ENCODE results near the gene LRMDA.
"Not testable (repeated sequence)": the region's sequence is repeated elsewhere in the genome, so short reads cannot be mapped to it uniquely, and the experiment has no call there.

LRMDA gene

DNA sequence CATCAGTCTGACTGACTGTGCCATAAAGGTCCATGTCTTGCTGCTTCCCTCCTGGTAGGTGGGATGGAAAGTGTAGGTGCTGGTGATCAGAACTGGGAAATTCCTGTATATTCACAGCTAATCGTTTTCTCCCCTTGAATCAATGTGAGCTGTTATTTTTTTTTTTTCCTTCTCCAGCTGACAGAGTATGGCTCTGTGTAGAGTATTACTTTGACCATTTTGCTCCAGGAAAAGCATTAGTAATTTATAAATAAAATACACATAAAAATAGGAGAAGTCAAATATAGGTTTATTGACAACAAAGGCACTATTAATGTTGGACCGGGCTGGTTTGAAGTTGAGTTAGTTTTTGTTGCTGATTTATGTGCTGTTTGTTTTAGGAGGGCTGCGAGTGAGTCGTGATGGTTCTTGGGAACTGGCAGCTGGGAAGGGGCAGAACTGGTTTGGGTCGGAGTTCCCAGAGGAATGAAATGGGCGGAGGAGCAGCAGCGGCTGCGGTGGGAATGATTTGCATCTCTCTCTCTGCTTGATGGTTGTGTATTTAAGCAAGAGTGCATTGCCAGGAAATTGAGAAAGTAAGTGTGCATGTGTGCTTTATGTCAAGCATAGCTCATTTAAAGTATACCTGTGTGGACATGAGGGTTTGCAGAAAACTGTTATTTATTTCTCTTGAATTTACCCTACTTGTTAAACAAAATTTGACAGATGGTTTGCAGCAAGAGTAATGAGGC, 80.9 kb downstream of the LRMDA start:
- no peaks in the 10 kb centered on the region for H3K36me3 ChIP-seq (ENCODE audit: low read length)
- TF ChIP-seq, protein P1, sequence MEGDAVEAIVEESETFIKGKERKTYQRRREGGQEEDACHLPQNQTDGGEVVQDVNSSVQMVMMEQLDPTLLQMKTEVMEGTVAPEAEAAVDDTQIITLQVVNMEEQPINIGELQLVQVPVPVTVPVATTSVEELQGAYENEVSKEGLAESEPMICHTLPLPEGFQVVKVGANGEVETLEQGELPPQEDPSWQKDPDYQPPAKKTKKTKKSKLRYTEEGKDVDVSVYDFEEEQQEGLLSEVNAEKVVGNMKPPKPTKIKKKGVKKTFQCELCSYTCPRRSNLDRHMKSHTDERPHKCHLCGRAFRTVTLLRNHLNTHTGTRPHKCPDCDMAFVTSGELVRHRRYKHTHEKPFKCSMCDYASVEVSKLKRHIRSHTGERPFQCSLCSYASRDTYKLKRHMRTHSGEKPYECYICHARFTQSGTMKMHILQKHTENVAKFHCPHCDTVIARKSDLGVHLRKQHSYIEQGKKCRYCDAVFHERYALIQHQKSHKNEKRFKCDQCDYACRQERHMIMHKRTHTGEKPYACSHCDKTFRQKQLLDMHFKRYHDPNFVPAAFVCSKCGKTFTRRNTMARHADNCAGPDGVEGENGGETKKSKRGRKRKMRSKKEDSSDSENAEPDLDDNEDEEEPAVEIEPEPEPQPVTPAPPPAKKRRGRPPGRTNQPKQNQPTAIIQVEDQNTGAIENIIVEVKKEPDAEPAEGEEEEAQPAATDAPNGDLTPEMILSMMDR (IDR thresholded peaks at IDR 0.05; ENCODE audit: insufficient read depth, low read length, poor library complexity, severe bottlenecking) = no peak
- no peak for TF ChIP-seq EZH2phosphoT487 (conservative IDR thresholded peaks at IDR 0.05; ENCODE audit: low read length)
- H4K20me1 ChIP-seq (ENCODE audit: low read depth, low read length) = no peaks in the 10 kb centered on the region
- H3K79me2 ChIP-seq (ENCODE audit: insufficient read depth, low read length) = no peaks in the 10 kb centered on the region
- H3K27ac ChIP-seq (ENCODE audit: low read depth, low read length) = no peak overlapping the region
- H3K9ac ChIP-seq (ENCODE audit: low read length) = no peak overlapping the region
- H3F3A ChIP-seq (ENCODE audit: insufficient read depth) = no peaks in the 10 kb centered on the region
- H3K4me2 ChIP-seq (ENCODE audit: low read depth, low read length, poor library complexity, severe bottlenecking) = no peak overlapping the region
- no peak overlapping the region for H2AFZ ChIP-seq (ENCODE audit: low read depth, low read length, severe bottlenecking)
- H3K27me3 ChIP-seq (ENCODE audit: low read length) = no peaks in the 10 kb centered on the region
- H3K9me3 ChIP-seq (ENCODE audit: insufficient read depth, low read length) = no peaks in the 10 kb centered on the region
- no peak overlapping the region for H3K4me3 ChIP-seq (ENCODE audit: insufficient read depth, low read length, poor library complexity, severe bottlenecking)
- no peaks in the 10 kb centered on the region for H3K9me2 ChIP-seq (replicated peaks; ENCODE audit: insufficient read depth, low read length)

DNA sequence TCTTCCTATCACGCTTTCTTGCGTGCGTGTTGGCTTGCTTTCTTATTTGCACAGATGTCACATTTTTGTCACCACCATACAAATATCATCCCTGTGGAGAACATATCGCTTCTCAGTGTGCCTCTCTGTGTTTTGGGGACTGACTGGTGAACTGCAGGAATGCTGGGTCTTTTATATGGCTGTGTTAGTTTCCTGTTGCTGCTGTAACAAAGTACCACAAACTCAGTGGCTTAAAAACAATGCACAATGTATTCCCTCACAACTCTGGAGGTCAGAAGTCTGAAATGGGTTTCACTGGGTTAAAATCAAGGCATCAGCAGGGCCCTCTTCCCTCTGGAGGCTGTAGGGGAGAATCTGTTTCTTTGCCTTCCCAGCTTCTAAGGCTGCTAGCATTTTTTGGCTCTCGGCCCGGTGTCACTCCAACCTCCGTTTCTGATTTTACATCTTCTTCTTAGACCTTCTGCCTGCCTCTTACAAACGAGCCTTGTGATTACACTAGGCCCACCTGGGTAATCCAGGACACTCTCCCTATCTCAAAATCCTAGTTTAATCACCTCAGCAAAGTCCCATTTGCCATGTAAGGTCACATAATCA, 82.0 kb downstream of the LRMDA start:
- no peaks in the 10 kb centered on the region for H3K9me3 ChIP-seq (ENCODE audit: insufficient read depth, low read length)
- no peak overlapping the region for H3K27ac ChIP-seq (ENCODE audit: low read depth, low read length)
- no peaks in the 10 kb centered on the region for H4K20me1 ChIP-seq (ENCODE audit: low read depth, low read length)
- no peak overlapping the region for H3K4me3 ChIP-seq (ENCODE audit: insufficient read depth, low read length, poor library complexity, severe bottlenecking)
- no peaks in the 10 kb centered on the region for H3K9me2 ChIP-seq (replicated peaks; ENCODE audit: insufficient read depth, low read length)
- H3K9ac ChIP-seq (ENCODE audit: low read length) = no peak overlapping the region
- H3K4me2 ChIP-seq (ENCODE audit: low read depth, low read length, poor library complexity, severe bottlenecking) = no peak overlapping the region
- H3F3A ChIP-seq (ENCODE audit: insufficient read depth) = no peaks in the 10 kb centered on the region
- H2AFZ ChIP-seq (ENCODE audit: low read depth, low read length, severe bottlenecking) = no peak overlapping the region
- H3K27me3 ChIP-seq (ENCODE audit: low read length) = no peaks in the 10 kb centered on the region
- no peaks in the 10 kb centered on the region for H3K36me3 ChIP-seq (ENCODE audit: low read length)
- TF ChIP-seq, protein P1 (IDR thresholded peaks at IDR 0.05; ENCODE audit: insufficient read depth, low read length, poor library complexity, severe bottlenecking) = no peak
- TF ChIP-seq EZH2phosphoT487 (conservative IDR thresholded peaks at IDR 0.05; ENCODE audit: low read length) = no peak
- H3K79me2 ChIP-seq (ENCODE audit: insufficient read depth, low read length) = no peaks in the 10 kb centered on the region

DNA sequence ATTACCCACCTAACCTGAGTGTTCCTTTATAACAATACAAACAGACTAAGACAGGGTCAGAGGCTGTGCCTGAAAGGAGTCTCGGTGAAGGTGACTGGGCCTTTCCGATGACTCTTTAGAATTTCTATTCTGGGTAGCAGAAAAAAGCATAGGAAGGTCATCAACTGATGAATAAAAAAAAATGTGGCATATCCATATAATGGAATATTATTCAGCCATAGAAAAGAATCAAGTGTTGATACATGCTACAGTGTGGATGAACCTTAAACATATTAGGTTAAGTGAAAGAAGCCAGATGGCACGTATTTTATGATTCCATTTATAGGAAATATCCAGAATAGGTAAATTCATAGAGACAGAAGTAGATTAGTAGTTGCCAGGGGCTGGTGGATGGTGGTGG, 83.4 kb downstream of the LRMDA start:
- Histone ChIP-seq H3K36me3 (ENCODE audit: low read length) (no peaks in the 10 kb centered on the region), H3K9me3 (ENCODE audit: insufficient read depth, low read length) (no peaks in the 10 kb centered on the region), H3K4me3 (ENCODE audit: insufficient read depth, low read length, poor library complexity, severe bottlenecking) (no peak overlapping the region), H4K20me1 (ENCODE audit: low read depth, low read length) (no peaks in the 10 kb centered on the region), H3K27me3 (ENCODE audit: low read length) (no peaks in the 10 kb centered on the region), H3K27ac (ENCODE audit: low read depth, low read length) (no peak overlapping the region), H3F3A (ENCODE audit: insufficient read depth) (no peaks in the 10 kb centered on the region), H3K4me2 (ENCODE audit: low read depth, low read length, poor library complexity, severe bottlenecking) (no peak overlapping the region), H3K9me2 (replicated peaks; ENCODE audit: insufficient read depth, low read length) (no peaks in the 10 kb centered on the region), H3K9ac (ENCODE audit: low read length) (no peak overlapping the region), H3K79me2 (ENCODE audit: insufficient read depth, low read length) (no peaks in the 10 kb centered on the region), H2AFZ (ENCODE audit: low read depth, low read length, severe bottlenecking) (no peak overlapping the region)
- TF ChIP-seq, protein P1 (IDR thresholded peaks at IDR 0.05; ENCODE audit: insufficient read depth, low read length, poor library complexity, severe bottlenecking) = no peak
- TF ChIP-seq EZH2phosphoT487 (conservative IDR thresholded peaks at IDR 0.05; ENCODE audit: low read length) = no peak

DNA sequence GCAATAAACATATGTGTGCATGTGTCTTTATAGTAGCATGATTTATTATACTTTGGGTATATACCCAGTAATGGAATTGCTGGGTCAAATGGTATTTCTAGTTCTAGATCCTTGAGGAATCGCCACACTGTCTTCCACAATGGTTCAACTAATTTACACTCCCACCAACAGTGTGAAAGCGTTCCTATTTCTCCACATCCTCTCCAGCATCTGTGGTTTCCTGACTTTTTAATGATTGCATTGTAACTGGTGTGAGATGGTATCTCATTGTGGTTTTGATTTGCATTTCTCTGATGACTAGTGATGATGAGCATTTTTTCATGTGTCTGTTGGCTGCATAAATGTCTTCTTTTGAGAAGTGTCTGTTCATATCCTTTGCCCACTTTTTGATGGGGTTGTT, 84.7 kb downstream of the LRMDA start:
- not testable (repeated sequence) for H3K9me3 ChIP-seq (ENCODE audit: insufficient read depth, low read length); H3K4me3 ChIP-seq (ENCODE audit: insufficient read depth, low read length, poor library complexity, severe bottlenecking); H4K20me1 ChIP-seq (ENCODE audit: low read depth, low read length)

DNA sequence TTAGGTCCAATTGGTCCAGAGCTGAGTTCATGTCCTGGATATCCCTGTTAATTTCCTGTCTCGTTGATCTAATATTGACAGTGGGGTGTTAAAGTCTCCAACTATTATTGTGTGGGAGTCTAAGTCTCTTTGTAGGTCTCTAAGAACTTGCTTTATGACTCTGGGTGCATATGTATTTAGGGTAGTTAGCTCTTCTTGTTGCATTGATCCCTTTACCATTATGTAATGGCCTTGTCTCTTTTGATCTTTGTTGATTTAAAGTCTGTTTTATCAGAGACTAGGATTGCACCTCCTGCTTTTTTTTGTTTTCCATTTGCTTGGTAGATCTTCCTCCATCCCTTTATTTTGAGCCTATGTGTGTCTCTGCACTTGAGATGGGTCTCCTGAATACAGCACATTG, 87.8 kb downstream of the LRMDA start:
- H3K27ac ChIP-seq (ENCODE audit: low read depth, low read length); H3K9me3 ChIP-seq (ENCODE audit: insufficient read depth, low read length); H2AFZ ChIP-seq (ENCODE audit: low read depth, low read length, severe bottlenecking); H3F3A ChIP-seq (ENCODE audit: insufficient read depth); H3K9ac ChIP-seq (ENCODE audit: low read length); H3K9me2 ChIP-seq (replicated peaks; ENCODE audit: insufficient read depth, low read length); H3K36me3 ChIP-seq (ENCODE audit: low read length); H3K4me3 ChIP-seq (ENCODE audit: insufficient read depth, low read length, poor library complexity, severe bottlenecking); H3K79me2 ChIP-seq (ENCODE audit: insufficient read depth, low read length); H4K20me1 ChIP-seq (ENCODE audit: low read depth, low read length); H3K4me2 ChIP-seq (ENCODE audit: low read depth, low read length, poor library complexity, severe bottlenecking); H3K27me3 ChIP-seq (ENCODE audit: low read length): not testable (repeated sequence)

More for the DNA sequence above, 84.7 kb downstream of the LRMDA start:
- H3F3A ChIP-seq (ENCODE audit: insufficient read depth); H3K9ac ChIP-seq (ENCODE audit: low read length); H3K36me3 ChIP-seq (ENCODE audit: low read length); H3K27ac ChIP-seq (ENCODE audit: low read depth, low read length); H3K9me2 ChIP-seq (replicated peaks; ENCODE audit: insufficient read depth, low read length); H3K79me2 ChIP-seq (ENCODE audit: insufficient read depth, low read length); H2AFZ ChIP-seq (ENCODE audit: low read depth, low read length, severe bottlenecking); H3K4me2 ChIP-seq (ENCODE audit: low read depth, low read length, poor library complexity, severe bottlenecking); H3K27me3 ChIP-seq (ENCODE audit: low read length): not testable (repeated sequence)

Data from SU-DHL-6 (cell line).